T-helper 2 cell treated with Interferon-gamma antibody and Interleukin-4, amounts not matched to agents 100 ng/mL and 5 ng/mL, for 36 hours (primary cell): ENCODE data around the gene MYBL2. TPM values are rescaled to one million over a fixed set of nuclear protein-coding genes. Genes with fewer than 3 reads are reported as not detected.

Experiments
- intact Hi-C: fragments of 100-400 bp; cut with micrococcal nuclease; formaldehyde crosslinking; loops from one replicate; pipeline ENCODE4 v1.15.1; 2023
- total RNA-seq: library from RNA; stranded (reverse); gene quantifications from 2 replicates; pipeline ENCODE4 v1.2.3, GENCODE V29; 2022

The MYBL2 gene
- total RNA-seq, 1 donor from 2014 or later, result 102 TPM

DNA sequence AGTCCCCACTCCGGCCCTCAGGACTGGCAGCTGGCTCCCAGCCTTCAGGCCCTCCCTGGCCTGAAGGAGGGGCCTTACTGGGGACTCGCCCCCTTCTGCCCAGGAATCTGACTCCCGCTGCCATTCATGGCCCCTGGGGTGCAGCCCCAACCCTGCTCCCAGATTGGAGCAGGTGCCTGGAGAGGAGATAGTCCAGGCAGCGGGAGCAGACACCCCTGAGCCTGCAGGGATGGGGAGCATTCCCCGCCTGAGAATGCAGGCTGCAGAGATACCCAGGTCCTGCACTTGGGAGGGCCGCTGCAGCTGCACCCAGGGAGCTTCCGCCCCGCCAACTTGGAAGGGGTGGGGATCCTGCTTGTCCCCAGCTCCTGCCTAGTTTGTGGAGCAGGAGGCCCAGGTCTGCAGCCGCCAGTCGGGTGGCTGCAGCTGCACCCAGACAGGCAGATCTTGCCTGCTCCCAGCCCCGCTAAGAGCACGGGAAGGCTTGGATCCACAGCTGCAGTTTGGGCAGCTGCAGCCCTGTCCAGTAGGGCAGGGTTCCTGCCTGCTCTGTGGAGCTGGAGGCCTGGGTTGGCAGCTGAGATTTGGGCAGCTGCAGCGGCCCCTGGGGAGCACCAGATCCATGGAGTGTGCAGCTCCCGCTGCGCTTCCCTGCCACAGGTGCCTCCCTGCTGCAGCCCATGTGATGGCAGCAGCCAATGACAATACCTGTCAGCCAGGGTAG lies 54.7 kb downstream of the MYBL2 start:
- intact Hi-C loops, result no loop called here

GRCh38 chr20:43722153-43722505 lies 55.2 kb downstream of the MYBL2 start:
- intact Hi-C loops, result no loop called here

DNA sequence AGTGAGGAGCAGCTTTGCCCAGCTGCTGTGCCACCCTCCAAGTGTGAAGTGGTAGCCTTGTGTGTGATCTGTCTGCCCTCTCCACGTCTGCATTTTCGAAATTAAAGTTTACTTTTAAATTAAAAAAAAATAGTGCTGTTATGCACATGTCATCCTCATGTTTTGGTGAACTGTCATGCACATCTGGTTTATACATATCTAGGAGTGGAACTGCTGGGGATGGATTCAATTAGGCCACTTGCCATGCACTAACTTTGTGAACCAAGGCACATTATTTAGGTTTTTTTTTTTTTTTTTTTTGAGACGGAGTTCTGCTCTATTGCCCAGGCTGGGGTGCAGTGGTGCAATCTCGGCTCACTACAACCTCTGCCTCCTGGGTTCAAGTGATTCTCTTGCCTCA lies 56.3 kb downstream of the MYBL2 start:
- intact Hi-C loops, result no loop called here

GRCh38 chr20:43723735-43724134 lies 56.8 kb downstream of the MYBL2 start:
- intact Hi-C loops, result no loop called here

DNA sequence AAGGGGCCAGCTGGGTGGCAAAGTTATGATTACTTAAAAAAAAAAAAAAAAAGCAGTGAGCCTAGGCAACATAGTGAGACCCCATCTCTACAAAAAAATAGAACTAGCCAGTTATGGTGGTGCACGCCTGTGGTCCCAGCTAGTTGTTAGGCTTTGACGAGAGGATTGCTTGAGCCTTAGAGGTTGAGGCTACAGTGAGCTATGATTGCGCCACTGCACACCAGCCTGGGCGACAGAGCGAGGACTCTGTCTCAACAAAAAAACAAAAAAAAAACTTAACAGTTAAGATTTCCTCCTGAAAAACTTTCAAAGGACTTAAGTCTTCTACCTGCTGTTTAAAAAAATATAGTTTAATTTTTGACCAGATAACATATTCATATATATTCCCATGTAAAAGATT lies 57.5 kb downstream of the MYBL2 start:
- intact Hi-C loops, result no loop called here

DNA sequence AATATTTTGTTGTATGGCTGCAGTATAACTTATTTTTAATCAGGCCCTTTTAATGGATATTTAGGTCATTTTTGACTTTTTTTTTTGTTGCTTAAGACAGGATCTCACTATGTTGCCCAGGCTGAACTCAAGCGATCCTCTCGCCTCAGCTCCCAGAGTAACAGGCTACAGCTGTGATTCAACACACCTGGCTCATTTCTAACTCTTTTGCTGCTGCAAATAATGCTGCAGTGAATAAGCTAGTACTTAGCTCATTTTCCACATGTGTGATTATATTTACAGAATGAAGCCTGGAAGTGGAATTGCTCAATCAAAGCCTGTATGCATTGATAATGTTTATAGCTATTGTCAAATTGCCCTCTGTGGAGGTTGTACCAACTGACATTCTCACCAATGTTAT lies 58.8 kb downstream of the MYBL2 start:
- intact Hi-C loops, result no loop called here

DNA sequence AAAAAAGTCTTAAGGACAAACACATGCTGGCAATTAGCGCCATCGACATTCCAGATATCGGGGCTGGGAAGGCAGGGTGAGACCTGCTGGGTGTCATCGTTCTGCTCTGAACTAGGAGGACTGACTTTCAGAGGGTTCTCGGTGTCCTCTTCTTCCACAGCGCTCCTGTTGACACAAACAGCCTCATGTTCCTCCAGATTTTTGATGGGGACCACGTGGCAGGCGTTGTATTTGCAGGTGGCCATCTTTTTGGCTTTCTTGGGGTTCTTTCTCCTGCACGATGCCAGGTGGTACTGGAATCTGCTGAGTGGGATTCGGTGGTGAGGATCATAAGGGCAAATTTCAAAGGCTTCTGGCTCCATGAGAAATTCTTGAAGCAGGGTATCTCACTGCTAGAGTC lies 59.4 kb downstream of the MYBL2 start:
- intact Hi-C loops, result no loop called here

DNA sequence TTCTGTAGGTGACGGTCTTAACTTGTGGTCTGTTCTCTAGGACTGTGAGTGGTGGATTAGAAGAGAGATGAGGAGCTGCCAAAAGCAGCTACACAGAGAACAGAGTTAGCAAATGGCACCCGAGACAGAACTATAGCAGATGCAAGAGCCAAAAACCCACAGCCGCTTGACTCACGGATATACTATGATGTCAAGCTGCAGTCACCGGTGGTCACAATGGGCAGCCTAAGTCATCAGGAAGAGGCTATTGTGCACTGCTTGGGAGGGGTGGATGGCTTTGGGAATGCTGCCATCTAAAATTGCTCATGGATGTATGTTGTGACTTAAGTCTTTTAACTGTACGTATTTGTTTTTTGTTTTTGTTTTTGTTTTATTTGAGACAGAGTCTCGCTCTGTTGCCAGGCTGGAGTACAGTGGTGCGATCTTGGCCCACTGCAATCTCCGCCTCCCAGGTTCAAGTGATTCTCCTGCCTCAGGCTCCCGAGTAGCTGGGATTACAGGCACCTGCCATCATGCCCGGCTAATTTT lies 60.0 kb downstream of the MYBL2 start, which contains the start of gene GTSF1L:
TSS of gene GTSF1L (minus strand) at position 192 of the 528 bp plus-strand sequence. CDS start 308 bp downstream, outside the sequence.
- intact Hi-C loops, result no loop called here

DNA sequence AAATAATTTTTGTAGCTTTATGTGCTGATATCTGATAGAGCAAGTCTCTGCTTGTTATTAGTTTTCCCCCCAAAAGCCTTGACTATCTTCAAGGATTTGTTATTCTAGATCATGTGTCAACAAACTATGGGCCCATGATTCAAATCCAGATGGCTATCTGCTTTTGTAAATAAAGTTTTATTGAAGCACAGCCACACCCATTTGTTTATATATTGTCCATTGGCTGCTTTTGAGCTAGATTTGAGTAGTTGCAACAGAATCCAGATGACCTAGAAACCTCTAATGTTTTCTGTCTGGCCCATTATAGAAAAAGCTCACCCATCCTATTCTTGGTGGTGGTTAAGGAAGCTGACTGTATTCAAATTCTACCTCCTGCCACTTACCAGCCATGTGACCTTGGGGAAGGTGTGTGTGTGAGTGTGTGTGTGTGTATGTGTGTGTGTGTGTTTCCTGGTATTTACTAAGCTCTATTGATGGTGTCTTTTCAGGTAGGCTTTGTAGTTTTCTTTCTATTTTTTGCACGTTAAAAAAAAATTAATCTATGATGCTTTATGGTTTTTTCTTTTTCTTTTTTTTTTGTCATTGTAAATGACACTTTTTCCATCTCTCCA lies 61.2 kb downstream of the MYBL2 start:
- intact Hi-C loops, result no loop called here

GRCh38 chr20:43728686-43729255 lies 61.9 kb downstream of the MYBL2 start:
- intact Hi-C loops, result no loop called here

GRCh38 chr20:43731469-43731868 lies 64.6 kb downstream of the MYBL2 start:
- intact Hi-C loops, result no loop called here

DNA sequence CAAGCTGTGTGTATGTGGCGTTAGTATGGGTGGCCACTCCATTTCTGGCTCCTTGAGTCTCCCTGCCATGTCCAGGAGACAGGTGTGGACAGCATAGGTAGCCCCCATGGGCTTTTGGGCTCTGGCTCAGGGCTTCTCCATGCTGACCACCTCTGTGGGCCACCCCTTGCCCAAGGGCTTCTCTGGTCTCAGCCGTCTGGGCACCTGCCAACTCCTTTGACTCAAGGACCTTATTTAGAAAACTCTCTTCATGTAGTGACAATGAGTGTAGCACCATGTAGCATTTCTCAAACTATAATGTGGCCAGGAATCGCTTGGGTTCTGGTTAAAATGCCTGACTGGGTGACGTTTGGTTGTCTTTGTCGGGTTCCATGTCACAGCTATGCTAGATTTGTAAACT lies 65.0 kb downstream of the MYBL2 start:
- intact Hi-C loops, result no loop called here

DNA sequence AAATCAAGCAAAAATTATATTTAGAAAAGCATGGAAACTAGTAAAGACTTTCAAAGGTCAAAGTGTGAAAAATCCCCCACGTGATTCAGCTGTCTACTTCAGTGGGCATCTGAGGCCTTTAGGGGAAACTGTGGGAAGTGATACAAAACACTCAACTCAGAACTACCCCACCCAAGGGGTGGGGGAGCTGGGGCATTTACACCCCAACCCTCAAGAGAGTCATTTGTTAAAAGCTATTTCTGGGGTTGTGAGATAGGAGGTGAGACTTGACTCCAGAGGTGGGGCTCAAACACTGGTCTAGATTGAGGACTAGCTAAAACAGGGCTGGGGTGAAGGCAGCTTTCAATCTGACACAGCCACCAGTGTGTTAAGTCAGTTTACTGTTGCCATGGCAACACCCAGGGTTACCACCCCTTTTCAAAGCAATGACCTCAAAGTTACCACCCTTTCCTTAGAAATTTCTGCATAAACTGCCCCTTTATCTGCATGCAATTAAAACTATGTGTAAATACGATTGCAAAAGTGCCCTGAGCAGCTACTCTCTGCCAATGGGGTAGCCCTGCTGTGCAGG lies 69.8 kb downstream of the MYBL2 start:
- intact Hi-C loops, result no loop called here

DNA sequence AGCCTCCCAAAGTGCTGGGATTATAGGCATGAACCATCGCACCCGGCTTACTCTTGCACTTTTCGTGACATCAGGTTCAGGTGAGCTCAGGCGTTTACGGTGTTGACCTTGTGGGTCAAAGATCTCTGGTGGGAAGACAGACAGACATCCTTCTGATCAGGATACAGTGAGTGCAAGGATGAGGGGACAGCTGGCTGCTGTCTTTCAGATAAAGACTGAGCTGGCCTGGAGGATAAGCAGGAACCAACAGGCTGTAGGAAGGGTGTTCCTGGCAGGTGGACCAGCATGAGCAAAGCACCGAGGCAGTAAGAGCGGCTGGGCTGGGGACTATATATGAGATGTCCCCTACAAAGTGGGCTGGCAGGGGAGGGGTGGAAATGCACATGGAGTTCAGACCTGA lies 71.0 kb downstream of the MYBL2 start:
- intact Hi-C loops, result no loop called here

DNA sequence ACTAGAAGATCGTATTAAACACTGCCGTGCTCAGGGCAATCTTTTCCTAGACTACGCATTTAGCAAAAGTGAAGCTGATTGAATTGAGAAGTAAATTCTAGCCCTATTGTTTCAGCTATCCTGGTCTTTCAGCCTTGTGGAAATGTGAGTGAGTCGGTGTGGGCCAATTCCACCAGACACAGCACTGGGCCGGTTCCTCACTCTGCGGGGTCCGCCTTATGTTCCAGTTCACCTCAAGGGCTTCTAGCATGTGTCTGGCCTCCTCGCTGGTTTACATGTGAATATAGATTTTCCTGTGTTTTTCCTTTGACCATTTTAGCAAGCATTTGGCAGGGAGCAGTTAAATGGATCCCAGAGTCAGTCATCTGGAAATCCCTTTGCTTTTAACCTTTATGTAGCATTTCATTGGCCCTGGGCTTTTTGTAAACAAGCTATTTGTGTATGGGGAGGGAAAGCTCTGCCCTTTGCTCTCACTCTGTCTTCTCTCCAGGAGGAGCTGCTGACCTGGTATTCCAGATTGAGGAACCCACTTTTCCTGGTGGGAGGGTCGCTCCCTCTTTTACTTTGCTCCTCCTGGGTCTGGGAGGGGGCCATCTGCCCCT lies 72.3 kb downstream of the MYBL2 start:
- intact Hi-C loops, result no loop called here

- intact Hi-C loops, result no loop called here
Measured at GRCh38 chr20:43740642-43741041, 73.7 kb downstream of the MYBL2 start.

GRCh38 chr20:43744151-43744611 lies 77.3 kb downstream of the MYBL2 start:
- intact Hi-C loops, result no loop called here

DNA sequence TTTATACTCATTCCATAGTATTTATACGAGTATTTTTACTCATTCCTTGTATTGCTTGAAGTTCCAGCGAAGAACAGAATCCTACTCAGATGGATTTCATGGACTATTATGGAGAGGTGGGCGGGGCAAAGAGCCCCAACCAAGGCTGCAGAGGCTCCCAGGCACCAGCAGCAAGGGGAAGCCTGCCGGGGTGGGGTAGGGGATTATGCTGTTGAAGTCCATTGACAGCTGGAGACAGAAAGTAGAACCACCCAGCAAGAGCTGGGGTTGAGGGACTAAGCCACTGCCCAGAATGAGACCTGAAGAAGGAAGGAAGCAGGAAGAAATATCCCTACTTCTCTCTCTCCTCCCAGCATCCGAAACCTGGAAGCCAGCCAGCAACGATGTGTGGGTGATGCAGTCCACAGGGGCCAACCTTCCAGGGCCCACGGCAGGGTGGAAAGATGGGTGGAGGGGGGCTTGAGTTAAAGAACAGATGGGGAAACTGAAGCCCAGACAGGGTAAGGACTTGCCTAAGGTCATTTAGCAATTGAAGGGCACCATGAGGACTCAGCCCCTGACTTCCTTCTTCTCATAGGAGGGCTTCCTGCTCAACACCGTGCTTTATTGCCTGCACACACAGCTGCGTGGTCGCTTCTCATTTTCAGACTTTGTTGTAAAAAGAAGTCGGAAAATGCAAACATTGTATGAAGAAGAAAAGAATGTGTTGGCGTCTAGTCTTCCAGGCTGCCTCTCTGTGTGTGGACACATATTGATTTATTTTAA lies 78.2 kb downstream of the MYBL2 start:
- intact Hi-C loops, result no loop called here

GRCh38 chr20:43746344-43747137 lies 79.6 kb downstream of the MYBL2 start:
- intact Hi-C loops, result no loop called here

GRCh38 chr20:43748274-43748673 lies 81.4 kb downstream of the MYBL2 start:
- intact Hi-C loops, result no loop called here
